HG02973 (cell line): ENCODE results near the gene PDPK1.
"Not testable (repeated sequence)": the region's sequence is repeated elsewhere in the genome, so short reads cannot be mapped to it uniquely, and the experiment has no call there.

Source experiments
- ATAC-seq: cut with Tn5 transposase; IDR thresholded peaks from one replicate; pipeline ENCODE4 v1.9.1; 2021; ENCODE audit warnings: moderate library complexity; ENCODE audit not compliant: unreplicated experiment

Gene PDPK1

DNA sequence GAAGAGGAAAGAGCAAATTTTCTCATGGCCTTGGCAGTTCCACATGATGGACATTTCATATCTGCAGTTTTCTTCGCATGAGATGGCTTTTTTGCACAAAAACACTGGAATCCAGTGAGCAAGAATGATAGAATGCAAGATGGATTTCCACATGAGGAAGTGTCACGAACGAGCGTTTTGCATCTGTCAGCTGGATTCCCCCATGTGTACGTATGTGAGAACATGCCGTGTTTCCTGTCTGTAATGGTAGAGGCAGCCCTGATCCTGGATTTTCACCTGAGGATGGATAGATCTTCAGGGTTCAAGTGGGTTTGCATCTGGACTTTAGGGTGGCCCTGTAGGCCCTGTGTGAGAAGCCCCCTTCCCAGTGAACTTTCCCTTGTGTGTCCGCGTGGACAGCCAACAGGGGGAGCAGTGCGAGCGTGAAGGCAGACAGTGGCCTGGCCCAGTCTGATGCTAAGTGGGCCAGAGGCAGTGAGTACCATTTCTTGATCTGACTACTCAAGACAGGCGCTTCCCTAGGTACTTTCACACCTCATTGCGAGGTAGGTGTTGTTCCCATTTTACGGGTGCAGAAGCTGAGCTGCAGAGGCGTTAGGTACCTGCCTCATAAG, 2.1 kb downstream of the PDPK1 start:
- not testable (repeated sequence) for ATAC-seq

DNA sequence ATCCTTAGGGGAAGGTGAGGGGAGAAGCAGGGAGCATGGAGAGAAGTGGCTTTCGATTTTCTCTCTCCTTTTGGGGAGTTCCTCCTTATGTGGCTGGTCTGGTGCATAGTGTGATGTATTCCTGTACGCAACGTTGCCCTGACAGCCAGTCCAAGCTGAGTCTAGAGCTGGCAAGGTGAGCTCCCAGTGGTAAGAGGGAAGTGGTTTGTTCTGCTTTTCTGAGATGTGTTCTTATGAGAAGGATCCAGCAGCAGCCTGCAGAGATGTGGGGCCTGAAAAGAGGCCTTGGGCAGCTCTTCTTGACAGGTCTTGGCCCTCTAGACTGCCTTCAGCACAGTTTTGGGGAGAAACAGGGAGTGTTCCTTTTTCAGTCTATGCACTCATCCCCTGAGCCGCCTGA, 3.1 kb downstream of the PDPK1 start:
- ATAC-seq, result not testable (repeated sequence)

DNA sequence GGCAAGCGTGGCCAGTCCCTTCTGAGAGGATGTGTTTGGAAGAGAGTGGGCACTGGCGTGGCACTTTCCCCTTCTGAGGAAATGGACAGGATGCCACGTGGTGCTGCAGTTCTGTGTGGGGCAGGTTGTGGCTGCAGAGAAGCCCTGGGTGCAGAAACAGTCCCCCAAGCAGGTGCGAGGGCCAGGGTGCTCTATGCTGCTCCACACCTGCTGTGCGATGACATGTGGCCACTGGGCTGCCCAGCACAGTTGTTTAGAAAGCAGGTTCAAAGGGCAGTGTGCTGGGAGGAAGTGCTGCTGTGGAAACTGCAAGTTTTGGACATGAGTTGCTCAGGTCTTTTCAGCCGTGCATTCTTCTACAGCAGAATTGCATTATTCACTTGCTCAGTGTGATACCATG, 3.6 kb downstream of the PDPK1 start:
- ATAC-seq, result not testable (repeated sequence)

DNA sequence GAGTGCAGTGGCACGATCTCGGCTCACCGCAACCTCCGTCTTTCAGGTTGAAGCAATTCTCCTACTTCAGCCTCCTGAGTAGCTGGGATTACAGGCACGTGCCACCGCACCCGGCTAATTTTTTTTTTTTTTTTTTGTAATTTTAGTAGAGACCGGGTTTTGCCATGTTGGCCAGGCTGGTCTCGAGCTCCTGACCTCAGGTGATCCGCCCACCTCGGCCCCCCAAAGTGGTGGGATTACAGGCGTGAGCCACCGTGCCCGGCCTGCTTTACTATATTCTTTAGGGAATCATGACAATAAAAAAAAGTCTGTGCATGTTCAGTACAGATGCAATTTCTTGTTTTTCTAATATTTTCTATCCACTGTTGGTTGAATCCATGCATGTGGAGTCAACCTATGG, 6.0 kb downstream of the PDPK1 start:
- not testable (repeated sequence) for ATAC-seq

DNA sequence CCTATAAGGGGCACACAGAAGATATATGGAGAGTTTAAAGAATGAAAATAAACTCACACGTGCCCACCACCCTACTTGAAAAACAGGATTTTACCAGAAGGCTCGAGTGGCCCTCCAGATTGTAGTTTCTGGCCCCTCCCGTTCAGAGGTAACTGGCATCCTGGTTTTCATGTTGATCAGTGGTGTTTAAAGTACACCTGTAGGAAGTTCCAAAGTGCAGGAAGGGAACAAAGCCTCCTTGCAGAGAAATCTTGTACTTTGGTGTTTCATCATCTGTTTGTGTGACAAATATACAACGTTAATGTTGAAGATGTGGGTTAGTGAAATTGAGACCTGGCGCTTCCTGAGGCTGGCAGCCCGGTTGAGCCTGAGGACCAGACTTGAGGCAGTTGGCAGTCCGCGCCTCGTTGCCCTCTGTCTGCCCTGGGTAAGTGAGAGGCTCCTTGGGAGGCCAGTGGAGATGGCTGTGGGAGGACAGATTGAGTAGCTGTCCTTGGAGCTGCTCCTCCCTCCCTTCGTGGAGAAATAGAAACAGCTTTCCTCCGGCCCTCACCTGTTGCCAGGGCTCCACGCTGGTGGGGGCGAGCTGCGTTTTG, 12.6 kb downstream of the PDPK1 start:
- ATAC-seq, result not testable (repeated sequence)

DNA sequence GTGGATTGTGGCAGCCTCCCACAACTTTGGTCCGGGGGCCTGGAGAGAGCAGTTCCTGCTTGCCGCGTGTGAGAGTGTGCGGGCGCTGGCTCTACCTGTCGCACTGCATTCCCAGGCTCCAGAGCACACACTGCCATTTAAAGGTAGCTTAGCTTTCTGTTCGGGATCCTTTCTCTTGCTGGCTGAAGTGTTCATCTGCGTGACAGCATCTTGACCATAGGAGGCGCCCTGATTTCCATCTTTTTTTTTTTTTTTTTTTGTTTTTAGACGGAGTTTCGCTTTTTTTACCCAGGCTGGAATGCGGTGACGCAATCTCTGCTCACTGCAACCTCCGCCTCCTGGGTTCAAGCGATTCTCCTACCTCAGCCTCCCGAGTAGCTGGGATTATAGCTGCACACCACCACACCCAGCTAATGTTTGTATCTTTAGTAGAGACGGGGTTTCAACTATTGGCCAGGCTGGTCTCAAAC, 13.6 kb downstream of the PDPK1 start:
- ATAC-seq, result not testable (repeated sequence)

DNA sequence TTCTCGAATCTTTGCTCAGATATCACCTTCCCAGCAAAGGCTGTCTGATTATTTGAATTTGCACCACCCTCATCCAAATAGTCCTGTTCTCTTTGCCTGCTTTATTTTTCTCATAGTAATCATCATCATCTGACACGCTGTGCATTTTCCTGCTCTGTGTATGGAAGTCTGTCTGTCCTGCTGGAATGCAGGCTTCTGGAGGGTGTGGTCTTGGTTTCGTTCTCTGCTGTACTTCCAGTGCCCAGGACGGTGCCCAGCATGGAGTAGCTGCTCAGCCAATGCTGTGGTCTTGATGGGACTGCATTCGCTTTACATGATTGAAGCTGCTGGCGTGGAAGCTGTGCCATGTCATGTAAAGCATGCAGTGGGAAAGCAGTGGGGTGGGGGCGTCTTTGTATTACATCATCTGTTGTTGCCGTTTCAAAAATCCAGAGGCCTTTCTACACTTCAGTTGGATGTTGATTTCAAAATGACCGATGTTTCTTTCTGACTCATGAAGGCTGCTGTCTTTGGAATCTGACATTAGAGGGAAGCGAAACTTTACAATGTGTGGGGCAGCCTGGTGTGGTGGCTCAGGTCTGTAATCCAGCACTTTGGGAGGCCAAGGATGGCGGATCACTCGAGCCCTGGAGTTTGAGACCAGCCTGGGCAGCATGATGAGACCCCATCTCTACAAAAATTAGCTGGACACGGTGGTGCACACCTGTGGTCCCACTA, 17.0 kb downstream of the PDPK1 start:
- ATAC-seq, result not testable (repeated sequence)

DNA sequence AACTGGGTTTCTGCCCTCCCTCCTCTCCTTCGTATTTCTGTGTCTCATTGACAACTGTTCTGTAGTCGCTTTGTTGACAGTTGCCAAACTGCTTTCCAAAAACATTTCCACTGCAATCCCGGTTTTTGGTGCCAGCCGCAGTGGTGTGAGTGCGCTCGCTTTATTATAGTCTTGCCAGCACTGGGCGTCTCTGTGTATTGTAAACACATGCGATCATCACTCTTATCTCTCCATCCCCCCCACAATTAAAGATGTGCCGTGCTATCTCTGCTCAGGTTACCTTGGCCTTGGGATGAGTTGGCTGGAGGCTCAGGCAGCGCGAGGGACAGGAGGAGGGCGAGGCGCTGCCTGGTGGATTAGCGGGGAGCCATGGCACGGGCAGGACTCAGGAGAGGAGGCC, 19.3 kb downstream of the PDPK1 start:
- ATAC-seq, result not testable (repeated sequence)

DNA sequence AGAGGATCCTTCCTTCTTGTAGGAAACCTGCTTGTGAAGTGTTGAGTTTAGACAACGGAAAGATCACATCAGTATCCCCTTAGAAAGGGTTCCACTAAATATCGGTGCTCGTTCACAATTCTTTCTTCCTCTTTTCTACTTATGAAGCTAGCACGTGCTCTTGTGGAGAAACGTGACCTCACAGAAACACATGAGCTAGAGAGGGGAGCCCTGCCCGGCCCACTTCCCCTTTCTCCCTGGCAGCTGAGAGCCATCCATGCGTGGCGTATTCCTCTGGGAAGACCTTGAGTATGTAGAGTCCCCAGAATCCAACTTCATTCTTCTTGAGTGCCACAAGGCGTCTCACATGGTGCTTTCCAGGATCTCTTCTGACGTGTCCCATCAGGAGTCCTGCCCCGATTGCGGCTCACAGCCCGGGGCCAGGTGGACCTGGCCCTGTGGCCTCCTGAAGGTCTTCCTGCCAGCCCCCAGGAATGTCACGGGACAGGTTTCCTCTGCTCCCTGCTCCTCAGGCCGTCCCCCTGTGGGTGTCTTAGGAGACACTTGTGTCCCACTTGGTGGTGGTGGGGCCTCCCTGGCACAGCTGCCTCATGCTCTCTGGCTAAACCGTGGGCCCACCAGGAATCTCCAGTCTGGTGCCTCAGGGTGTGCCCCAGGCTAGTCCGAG, 22.4 kb downstream of the PDPK1 start:
- ATAC-seq, result peak; percentile 59

DNA sequence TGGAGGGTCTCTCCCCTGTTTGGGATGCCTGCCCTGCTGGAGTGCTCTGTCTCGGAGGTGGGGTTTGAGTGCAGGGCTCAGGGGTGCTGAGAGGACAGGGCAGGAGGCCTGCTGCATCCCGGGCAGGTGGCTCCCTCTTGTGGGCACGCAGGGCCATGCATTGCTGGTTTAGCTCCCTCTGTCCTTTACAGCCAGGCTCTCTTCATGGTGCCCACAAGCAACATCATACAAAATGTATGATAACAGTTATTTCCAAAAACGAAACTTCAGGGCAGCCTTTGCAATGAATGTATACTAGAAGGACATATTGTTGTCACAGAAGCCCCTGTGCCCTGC, 22.9 kb downstream of the PDPK1 start:
- ATAC-seq, result peak; percentile 36

DNA sequence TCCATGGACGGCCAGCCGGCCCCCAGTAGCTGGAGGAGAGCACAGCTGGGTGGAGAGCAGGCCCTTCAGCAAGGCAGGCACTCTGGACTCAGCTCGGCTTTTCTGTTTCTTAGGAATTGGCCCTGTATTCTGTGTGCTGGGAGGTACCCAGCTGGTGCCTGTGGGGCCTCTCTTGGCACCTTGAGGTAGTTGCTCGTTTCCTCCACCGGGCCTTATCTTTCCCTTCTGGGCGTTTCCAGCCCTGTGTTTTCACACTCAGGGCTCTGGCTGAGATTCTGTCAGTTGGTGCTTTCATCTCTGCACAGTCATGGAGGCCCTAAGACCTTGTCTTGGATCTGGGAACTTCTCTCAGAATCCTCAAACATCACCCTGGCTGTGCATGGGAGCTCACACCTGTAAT, 29.7 kb downstream of the PDPK1 start:
- ATAC-seq, result not testable (repeated sequence)

DNA sequence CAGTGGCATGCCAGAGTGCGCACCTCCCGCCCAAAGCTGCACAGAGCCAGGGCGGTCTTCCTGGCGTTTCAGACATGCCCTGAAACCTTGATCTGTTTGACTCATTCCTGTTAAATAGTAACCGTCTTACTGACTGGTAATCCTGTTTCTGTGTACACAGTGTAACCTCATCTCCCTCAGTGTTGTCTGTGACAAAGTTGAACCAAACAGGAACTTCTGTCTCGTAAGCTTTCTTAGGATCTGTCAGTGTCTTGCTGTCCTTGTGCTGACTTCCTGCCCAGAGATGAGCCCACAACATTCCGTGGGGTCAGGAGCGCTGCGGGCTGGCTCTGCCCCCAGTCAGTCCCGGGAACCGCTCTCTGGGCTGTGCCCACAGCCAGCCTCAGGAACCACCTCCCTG, 30.8 kb downstream of the PDPK1 start:
- ATAC-seq, result not testable (repeated sequence)

DNA sequence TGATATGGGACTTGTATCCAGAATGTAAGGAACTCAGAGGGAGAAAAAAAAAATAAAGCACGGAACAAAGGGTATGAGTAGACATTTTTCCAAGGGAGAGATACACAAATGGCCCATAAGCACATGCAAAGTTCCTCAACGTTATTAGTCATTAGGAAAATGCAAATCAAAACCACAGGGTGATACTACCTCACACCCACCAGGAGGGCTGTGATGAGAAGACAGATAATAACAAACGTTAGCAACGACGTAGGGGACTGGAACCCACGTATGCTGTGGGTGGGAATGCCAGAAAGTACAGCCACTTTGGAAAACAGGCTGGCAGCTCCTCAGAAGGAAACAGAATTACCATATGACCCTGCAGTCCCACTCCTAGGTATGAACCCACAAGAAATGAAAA, 34.9 kb downstream of the PDPK1 start:
- ATAC-seq, result not testable (repeated sequence)

DNA sequence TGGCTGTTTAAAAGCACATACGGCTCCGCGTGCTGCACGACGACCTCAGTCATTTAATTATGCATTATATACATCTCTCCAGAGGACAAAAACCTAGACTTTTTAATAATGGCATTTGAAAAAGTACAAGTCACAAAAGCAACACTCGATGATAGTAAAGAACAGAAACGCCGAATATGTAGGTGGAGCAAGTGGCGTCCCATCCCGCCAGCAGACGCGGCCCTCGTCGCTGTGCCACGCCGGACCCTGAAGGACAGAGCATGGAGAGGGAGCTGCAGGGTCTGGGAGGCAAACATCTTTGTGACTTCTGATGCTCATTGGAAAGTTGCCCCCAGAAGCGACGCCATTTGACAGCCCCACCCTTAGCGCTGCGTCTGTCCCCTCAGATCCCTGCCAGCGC, 38.0 kb downstream of the PDPK1 start:
- not testable (repeated sequence) for ATAC-seq

DNA sequence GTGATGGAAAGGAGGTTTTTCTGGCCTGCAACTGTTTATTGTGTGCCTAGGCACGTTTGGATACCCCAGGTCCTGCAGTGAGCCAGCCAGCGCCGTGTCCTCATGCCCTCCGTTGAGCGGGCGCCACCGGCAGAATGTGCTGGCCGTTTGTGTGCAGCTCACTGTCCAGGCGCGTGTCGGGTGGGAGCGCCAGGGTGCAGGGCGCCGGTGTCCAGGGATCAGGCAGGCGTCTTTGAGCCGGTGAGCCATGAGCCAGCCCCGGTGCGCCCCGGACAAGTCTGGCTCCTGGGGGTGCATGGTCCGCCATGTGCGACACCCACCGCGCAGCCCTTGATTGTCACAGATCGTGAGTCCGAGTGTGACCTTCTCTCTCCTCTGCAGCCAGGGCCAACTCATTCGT, 39.2 kb downstream of the PDPK1 start:
- not testable (repeated sequence) for ATAC-seq

DNA sequence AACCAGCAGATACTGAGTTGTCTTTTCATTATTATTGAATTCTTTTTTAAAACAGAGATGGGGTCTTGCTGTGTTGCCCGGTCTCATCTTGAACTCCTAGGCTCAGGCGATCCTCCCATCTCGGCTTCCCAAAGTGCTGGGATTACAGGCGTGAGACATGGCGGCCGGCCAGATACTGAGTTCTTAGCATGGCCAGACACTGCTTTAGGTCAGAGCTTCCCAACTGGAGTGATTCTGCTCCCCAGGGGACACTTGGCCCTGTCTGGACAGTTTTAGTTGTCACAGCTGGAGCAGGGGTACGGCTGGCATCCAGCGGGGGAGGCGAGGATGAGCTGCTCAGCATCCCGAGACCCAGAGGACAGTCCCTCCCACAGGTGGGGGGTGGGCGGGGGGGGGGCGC, 41.1 kb downstream of the PDPK1 start:
- not testable (repeated sequence) for ATAC-seq

DNA sequence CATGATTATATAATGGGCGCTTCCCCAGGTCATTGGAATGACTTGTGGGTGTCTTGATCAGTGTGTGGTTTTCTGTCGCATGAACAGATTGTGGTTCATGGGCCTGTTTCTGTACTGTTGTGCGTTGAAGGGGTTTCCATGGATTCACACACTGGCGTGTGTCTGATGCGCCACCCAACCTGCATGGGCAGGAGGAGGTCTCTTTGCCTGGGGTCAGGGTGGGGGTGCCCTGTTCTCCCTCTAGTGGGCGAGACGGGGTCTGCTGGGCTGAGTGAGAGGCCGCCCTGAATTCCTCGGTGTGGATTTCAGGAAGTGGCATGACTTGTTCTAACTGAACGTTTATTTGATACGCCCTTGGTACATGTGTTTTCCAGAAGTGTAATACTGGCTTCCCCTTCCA, 42.3 kb downstream of the PDPK1 start:
- not testable (repeated sequence) for ATAC-seq

DNA sequence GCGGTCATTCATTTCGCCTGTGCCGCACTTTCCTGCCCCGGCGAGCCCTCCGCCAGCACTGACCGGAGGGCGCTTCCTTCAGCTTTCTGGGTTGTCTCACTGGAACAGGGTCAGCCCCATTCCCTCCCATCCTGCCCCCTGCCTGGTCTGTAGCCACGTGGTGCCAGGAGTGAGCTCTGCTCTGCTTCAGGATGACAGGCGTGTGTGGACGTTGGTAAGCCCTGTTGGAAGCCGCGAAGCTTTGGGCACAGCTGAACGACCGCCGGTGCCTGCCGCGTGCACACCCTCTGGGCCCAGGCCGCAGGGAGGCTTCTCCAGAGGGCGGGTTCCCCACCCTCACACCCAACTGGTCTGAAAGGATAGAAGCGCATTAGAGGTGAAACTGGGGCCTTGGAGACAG, 43.0 kb downstream of the PDPK1 start:
- ATAC-seq, result not testable (repeated sequence)

DNA sequence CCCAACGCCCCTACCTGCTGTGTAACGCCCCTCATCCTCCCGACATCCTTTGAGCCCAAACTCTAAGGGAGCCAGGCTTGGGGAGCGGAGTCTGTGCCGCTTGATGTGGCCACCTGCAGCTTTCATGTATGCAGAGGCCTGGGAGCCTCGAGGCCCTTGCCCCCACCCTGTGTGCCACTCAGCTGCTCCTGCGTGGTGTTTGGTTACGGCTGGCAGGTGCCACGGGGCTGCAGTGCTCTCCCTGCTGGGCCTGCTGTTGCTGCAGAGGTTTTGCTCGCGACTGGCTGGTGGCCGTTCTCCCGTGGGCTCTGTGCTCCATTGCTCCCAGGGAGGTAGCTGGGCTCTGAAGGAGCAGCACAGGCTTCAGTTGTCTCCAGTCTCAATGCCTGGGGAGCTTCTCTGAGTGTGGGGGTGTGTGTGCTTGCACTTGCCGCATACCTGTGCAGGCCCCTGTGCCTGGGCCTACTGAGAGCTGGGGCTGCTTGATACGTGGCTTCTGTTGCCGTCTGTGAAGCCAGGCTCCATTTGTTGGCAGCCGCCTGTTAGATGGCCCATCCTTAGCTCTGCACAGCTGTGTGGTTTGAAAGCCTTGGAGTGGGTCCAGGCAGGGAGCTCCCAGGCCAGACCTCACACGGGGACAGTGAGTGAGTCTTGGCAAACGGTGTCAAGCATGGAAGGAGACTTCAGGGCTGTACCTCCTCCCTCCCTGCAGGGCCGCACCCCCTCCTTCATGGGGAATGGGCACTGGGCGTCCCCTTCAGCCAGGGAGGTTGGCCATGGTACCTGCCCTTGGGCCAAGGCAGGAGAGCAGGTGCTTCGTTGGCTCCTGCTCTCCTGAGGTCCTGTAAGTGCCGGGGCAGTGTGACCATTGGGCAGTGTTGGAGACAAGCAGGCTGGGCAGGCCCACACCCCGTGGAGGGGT, 47.2 kb downstream of the PDPK1 start:
- ATAC-seq, result no peak

DNA sequence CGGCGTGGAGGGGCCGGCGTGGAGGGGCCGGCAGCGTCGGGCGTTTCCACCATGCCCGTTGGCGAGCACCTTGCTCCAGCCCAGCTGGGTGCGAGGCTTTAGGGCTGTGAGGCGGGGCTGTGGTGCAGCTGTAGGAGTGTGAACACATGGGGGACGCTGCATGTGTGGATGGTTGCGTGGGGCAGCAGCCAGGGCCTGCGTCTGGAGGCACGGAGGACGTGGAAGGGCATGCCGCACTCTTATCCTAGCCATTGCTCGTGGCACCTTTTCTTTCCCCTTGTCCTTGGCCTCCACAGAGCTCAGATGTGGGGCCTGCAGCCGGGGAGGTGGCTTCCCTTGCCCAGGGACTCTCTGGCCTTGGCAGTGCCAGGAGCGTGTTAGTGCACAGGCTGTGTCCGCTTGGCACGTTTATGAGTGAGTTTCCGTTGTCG, 47.8 kb downstream of the PDPK1 start:
- no peak for ATAC-seq

DNA sequence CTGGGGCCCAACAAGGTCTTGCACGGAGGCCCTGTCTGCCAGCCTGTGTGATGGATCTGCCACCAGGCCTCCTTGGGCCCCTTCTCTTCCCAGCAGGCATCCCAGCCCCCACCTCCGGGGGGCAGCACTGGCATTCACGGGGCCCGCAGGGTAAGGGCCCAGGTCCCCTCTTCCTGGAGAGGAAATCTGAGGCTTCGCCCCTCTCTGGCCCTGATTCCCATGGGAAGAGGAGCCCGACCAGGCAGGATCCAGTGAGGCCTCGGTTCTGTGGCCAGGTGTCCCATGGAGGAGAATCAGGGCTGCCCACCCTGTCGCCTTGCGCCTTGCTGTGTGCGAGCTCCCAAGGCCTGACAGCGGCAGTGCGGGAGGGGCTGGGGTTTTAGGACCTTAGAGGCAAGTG, 48.4 kb downstream of the PDPK1 start:
- ATAC-seq, result no peak
